GM18499 (cell line): Measurements from ENCODE around the gene BCAS3.
A peak's percentile ranks its signal among the peaks of the same experiment; 100 is the strongest.
"Not testable (repeated sequence)": the region's sequence is repeated elsewhere in the genome, so short reads cannot be mapped to it uniquely, and the experiment has no call there.

ENCODE experiments used
- ATAC-seq: cut with Tn5 transposase; IDR thresholded peaks from one replicate; pipeline ENCODE4 v1.9.1; 2021; ENCODE audit warnings: moderate number of reproducible peaks; ENCODE audit not compliant: insufficient read depth, unreplicated experiment

BCAS3 gene

DNA sequence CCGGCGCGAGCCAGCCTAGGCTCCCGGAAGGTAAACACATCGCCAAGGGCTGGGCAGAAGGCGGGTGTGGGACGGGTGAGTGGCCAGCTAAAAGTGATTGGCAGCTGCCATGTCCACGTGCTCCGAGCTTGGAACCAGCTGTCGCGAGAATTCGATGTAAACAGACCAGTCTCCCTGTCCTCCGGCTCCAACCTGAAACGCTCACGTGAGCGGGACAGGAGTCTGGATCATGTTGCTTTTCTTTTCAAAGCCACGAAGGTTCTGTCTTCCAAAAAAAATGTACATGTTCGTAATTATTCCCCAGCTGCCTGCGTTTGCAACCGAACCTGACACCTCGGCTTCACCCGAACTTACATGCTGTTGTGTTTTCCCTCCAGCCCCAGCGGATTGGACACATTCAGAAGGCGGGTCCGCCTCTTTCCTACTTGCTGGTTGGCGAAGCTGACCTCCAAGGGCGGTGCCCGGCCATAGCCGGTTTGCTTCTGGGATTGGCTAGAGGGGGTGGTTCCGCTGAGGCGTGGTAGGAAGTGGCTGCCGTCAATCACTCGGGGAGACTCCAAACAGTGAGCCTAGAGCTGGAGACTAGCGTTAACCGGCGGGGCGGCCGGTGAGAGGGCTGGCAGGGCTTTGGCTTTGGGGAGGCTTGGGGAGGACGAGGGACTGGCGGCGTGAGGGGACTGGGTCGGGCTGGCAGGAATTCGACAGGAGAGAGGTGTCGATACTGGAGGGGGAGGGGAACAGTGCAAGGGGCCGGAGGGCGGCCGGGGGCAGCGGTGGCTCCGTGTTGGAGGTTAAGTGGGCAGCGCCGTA is at the start of gene BCAS3:
Gene BCAS3, plus strand, starts transcription at position 544 of the 810 bp plus-strand sequence.
- peak; percentile 94 for ATAC-seq

- no peak for ATAC-seq
Observed at GRCh38 chr17:60628252-60628889, 49.3 kb upstream of the BCAS3 start.

DNA sequence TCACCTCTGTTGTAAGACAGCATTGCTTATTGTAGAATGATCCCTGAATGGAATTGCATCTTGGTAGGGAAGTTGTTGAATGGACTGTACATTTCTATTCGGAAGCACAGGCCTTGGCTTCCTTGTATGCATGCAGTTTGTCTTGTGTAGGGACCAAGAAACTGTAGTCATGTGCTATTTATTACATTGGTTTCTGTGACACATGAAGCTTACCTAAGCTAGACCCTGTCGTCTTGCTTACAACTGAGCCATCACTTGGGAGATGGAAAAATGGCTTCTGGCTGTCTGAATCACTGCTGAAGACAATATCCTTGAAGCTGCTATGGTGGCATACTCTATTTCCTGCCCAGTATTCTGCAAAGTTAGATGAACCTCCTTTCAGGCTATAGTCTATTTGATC is 48.5 kb upstream of the BCAS3 start:
- ATAC-seq = no peak

DNA sequence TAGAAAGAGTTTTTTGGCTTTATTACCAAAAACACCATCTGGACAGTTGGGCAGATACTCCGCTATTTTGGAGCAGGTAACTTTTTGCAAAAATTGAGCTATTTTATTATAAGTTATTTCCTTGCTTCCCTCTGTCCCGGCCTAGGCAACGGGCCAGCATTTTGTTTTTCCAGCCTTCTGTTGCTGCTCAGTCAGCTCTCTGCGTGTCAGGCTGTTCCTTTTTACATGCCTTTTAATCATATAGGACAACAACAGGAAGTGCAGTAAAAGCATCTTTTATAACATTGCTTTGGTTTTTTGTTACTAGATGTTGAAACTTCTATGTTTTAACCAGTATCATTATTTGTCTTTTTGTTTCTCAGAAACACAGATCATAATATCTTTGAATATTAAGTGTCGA is 47.3 kb upstream of the BCAS3 start:
- ATAC-seq = no peak

- ATAC-seq = no peak
Observed at GRCh38 chr17:60631119-60631518, 46.5 kb upstream of the BCAS3 start.

DNA sequence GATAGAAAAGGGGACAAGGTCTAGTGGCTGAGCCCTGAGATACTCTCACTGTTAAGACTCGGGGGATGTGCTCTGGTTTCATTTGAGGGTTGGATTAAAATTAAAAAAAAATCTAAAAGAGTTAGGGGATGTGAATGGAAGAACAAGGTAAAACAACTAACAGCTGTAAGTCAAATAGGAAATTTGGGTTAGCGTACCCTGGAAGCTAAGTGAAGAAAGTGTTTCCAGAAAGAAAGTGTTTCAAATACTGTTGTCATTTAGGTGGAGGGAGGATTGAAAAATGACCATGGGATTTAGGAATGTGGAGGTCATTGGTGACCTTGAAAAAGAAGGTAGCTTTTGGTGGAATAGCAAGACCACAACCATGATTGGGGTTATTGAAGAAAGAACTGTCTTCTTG is 40.0 kb upstream of the BCAS3 start:
- ATAC-seq = no peak

- ATAC-seq = no peak
Observed at GRCh38 chr17:60639019-60639330, 38.7 kb upstream of the BCAS3 start.

GRCh38 chr17:60640503-60640902 is 37.1 kb upstream of the BCAS3 start:
- no peak for ATAC-seq

DNA sequence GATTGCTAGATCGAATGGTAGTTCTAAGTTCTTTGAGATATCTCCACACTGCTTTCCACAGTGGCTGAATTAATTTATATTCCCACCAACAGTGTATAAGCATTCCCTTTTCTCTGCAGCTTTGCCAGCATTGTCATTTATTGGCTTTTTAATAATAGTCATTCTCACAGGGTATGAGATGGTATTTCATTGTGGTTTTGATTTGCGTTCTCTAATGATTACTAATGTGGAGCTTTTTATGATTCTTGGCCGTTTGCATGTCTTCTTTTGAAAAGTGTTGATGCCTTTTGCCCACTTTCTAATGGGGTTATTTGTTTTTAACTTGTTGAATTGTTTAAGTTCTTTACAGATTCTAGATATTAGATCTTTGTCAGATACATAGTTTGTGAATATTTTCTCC is 36.5 kb upstream of the BCAS3 start:
- no peak for ATAC-seq

DNA sequence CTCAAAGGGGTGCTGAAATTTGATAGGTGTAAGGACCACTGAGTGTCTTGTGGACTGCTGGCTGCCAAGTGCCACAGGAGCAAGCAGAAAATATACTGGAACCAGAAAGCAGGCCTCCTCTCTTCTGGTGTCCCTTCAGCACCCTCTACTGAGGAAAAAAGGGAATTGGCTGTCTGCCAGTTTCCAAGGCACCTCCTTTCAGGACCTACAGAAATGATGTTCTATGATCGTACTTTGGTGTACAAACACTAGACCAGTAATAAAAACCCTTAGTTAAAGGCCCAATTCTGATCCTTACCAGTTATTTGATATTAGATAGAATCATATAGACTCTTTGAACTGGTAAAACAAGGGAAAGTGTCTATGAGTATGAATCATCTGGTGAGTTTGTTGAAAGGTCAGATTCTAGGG is 35.8 kb upstream of the BCAS3 start:
- ATAC-seq = no peak

DNA sequence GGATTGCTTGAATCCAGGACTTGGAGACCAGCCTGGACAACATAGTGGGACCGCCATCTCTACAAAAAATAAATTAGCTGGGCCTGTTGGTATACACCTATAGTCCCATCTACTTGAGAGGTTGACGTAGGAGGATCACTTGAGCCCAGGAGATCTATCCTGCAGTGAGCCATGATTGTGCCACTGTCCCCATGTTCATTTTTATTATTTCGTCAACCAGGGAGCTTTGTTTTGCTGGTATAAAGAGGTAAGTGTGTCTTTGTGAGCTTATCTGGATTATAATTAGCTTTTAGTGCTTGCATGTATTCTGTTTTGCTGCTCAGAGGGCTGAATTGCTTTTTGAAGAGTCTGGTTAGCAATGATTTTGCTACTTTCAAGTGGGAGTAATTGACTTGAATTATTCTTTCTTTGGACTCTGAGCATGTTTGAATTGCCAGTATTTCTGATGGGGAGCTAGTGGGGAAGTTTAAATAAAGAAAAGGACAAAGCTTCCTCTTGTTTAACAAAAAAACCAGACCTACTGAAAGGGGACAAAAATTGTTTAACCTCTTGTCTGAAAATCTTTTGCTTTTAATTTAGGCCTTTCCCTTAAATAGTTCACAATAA is 31.6 kb upstream of the BCAS3 start:
- no peak for ATAC-seq

DNA sequence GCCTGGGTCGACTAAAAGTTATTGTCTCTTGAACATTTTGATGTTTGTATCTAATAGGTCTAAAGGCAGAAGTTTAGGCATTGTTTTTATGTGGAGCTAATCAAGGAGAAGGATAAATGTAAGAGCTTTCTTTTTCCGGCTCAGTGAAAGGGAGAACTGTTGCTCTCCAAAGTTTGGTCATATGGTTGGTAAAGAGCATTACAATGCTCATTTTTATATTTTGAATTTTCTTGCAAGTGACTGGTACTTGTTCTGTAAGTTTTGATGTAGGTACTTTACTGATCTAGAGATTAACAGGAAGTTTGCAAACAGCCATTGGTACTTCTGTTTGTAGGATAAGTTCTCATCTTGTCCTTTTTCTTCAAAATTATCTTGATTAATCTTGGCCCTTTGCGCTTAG is 30.9 kb upstream of the BCAS3 start:
- no peak for ATAC-seq

GRCh38 chr17:60647705-60648104 is 29.9 kb upstream of the BCAS3 start:
- no peak for ATAC-seq

DNA sequence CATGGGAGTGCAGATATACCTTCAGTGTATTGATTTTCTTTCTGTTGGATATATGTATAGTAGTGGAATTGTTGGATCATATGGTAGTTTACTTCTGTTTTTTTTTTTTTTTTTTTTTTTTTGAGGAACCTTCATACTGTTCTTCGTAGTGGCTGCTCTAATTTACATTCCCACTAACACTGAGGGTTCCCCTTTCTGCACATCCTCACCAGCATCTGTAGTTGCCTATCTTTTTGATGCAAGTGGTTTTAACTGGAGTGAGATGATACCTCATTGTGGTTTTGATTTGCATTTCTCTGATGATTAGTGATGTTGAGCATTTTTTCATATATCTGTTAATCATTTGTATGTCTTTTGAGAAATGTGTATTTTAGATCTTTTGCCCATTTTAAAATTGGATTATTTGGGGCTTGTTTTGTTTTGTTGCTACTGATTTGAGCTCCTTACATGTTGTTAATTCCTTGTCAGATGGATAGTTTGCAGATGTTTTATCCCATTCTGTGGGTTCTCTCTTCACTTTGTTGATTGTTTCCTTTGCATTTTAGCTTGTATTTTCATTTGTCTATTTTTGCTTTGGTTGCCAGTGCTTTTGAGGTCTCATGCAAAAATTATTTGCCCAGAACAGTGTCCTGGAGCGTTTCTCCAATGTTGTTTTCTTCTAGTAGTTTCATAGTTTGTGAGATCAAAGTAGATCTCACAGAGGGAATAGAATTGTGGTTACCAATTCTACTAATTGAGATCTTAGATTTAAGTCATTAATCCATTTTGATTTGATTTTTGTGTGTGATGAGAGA is 25.0 kb upstream of the BCAS3 start:
- ATAC-seq = peak; percentile 96

GRCh38 chr17:60653569-60653968 is 24.1 kb upstream of the BCAS3 start:
- ATAC-seq = no peak

DNA sequence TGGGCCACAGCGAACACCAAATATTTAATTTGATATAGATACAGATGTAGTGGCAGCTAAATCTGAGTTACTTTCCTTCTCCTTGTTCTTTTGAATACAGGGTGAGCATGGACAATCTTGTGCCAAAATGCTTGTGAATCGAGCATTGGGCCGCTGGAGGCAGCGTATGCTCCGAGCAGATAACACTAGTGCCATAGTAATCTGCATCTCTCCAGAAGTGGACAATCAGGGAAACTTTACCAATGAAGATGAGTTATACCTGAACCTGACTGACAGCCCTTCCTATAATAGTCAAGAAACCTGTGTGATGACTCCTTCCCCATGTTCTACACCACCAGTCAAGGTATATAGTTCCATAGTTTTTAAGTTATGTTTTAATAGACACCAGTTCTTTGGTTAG is 21.2 kb upstream of the BCAS3 start:
- no peak for ATAC-seq

- ATAC-seq = no peak
Observed at GRCh38 chr17:60659156-60659555, 18.5 kb upstream of the BCAS3 start.

- no peak for ATAC-seq
Observed at GRCh38 chr17:60661489-60661888, 16.2 kb upstream of the BCAS3 start.

- ATAC-seq = no peak
Observed at GRCh38 chr17:60664022-60664421, 13.6 kb upstream of the BCAS3 start.

DNA sequence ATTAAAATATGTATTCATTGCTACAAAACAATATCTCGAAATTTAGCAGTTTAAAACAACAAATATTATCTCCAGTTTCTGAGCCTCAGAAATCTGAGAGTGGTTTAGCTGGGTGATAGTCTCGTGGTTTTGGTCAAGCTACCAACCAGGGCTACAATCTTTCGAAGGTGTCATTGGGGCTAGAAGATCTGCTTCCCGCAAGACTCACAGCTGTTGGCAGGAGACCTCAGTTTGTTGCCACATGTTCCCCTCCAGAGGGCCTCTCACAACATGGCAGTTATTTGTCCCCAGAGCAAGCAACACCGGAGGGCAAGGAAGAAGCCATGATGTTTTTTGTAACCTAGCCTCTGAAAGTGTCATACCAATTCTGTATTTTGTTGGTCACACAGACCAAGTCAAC is 12.0 kb upstream of the BCAS3 start:
- ATAC-seq = no peak

- not testable (repeated sequence) for ATAC-seq
Observed at GRCh38 chr17:60668741-60669140, 8.9 kb upstream of the BCAS3 start.
